ENCODE data around the gene THOP1. TPM values are rescaled to one million over a fixed set of nuclear protein-coding genes. Genes with fewer than 3 reads are reported as not detected.

The THOP1 gene
- total and polyA plus RNA-seq, 10 of the 15 experiments (the other 5 are each of a cell fraction or from before 2014, with no cell fraction given): 1.9 to 270 (median 169) TPM

- DNase-seq (ENCODE audit: low read depth, low spot score) (no peak), FAIRE-seq (no peak), ATAC-seq (no peak)
- intact Hi-C loops (cut with micrococcal nuclease; ENCODE audit: unreplicated experiment): no loop called here
- no TSS peak for BruUV-seq (replicated peaks)
- POLR2A ChIA-PET: interaction anchor here (0.6 kb wide), 1 partner anchor 91 kb away, joined by 4 read pairs; no protein-coding TSS in a partner anchor
- no peaks in the 10 kb centered on the region for H4K20me1 ChIP-seq (ENCODE audit: control insufficient read depth, insufficient read depth)
- H3K27ac ChIP-seq (ENCODE audit: control insufficient read depth, insufficient read depth): no peak overlapping the region
- H3K4me1 ChIP-seq (ENCODE audit: control insufficient read depth, insufficient read depth, low read length): no peaks in the 10 kb centered on the region
- CTCF ChIA-PET: no interaction called here
- no peaks in the 10 kb centered on the region for H3K79me2 ChIP-seq (ENCODE audit: control insufficient read depth, insufficient read depth, low read length)
- peaks cover 5 to 49% of the 10 kb centered on the region in 2 experiments for H3K36me3 ChIP-seq (ENCODE audit: control insufficient read depth in 2 of 2, insufficient read depth in 2 of 2, low read length in 1 of 2)
- in situ Hi-C loops (cut with MboI): no loop called here
- no peak overlapping the region for H3K4me3 ChIP-seq
- TF ChIP-seq ZBED1 (IDR thresholded peaks at IDR 0.05; ENCODE audit: borderline replicate concordance) (no peak), HDGF (IDR thresholded peaks at IDR 0.05) (no peak), ZNF384 (IDR thresholded peaks at IDR 0.05; ENCODE audit: borderline replicate concordance, low read depth, low read length) (no peak), SUZ12 (IDR thresholded peaks at IDR 0.05; ENCODE audit: unreplicated experiment) (no peak), ATF7 (IDR thresholded peaks at IDR 0.05; ENCODE audit: low read depth) (no peak), NFIC (IDR thresholded peaks at IDR 0.05; ENCODE audit: low read depth, low read length) (no peak), YBX1 (IDR thresholded peaks at IDR 0.05) (no peak), STAT1 (conservative IDR thresholded peaks at IDR 0.05) (no peak), NFXL1 (IDR thresholded peaks at IDR 0.05; ENCODE audit: borderline replicate concordance) (no peak), NR2F1 (conservative IDR thresholded peaks at IDR 0.05) (no peak), NFYA (IDR thresholded peaks at IDR 0.05; ENCODE audit: borderline replicate concordance, low read depth, low read length) (no peak), MTA2 (IDR thresholded peaks at IDR 0.05; ENCODE audit: low read depth) (no peak), CREB1 (IDR thresholded peaks at IDR 0.05; ENCODE audit: low read depth) (no peak), NFYB (IDR thresholded peaks at IDR 0.05; ENCODE audit: insufficient read depth, low read depth, low read length) (no peak), NKRF (conservative IDR thresholded peaks at IDR 0.05) (no peak), BMI1 (IDR thresholded peaks at IDR 0.05; ENCODE audit: borderline replicate concordance) (no peak), BCL3 (IDR thresholded peaks at IDR 0.05; ENCODE audit: borderline replicate concordance, insufficient read depth, low read depth, low read length, poor library complexity, severe bottlenecking) (no peak), SREBF1 (IDR thresholded peaks at IDR 0.05; ENCODE audit: low read length) (no peak)
- TF ChIP-seq, protein P1, sequence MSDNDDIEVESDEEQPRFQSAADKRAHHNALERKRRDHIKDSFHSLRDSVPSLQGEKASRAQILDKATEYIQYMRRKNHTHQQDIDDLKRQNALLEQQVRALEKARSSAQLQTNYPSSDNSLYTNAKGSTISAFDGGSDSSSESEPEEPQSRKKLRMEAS (IDR thresholded peaks at IDR 0.05; ENCODE audit: low read depth, low read length): no peak
- TF ChIP-seq, protein P2, sequence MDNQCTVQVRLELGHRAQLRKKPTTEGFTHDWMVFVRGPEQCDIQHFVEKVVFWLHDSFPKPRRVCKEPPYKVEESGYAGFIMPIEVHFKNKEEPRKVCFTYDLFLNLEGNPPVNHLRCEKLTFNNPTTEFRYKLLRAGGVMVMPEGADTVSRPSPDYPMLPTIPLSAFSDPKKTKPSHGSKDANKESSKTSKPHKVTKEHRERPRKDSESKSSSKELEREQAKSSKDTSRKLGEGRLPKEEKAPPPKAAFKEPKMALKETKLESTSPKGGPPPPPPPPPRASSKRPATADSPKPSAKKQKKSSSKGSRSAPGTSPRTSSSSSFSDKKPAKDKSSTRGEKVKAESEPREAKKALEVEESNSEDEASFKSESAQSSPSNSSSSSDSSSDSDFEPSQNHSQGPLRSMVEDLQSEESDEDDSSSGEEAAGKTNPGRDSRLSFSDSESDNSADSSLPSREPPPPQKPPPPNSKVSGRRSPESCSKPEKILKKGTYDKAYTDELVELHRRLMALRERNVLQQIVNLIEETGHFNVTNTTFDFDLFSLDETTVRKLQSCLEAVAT (IDR thresholded peaks at IDR 0.05): no peak
- RAD21 ChIA-PET (ENCODE audit: unreplicated experiment): no interaction called here
- no peak overlapping the region for H3K4me2 ChIP-seq (ENCODE audit: control insufficient read depth, insufficient read depth)
- H3K9ac ChIP-seq (ENCODE audit: control insufficient read depth, insufficient read depth, low read length): no peak overlapping the region
- no peaks in the 10 kb centered on the region for H3K27me3 ChIP-seq (replicated peaks in 1 of 2; ENCODE audit: control insufficient read depth in 2 of 2, insufficient read depth in 2 of 2, low read length in 1 of 2)
- WGBS (ENCODE audit: insufficient coverage, insufficient replicate concordance, low lambda C conversion rate, missing lambda C conversion rate): 100% methylated on average over 12 of the region's 12 CpGs
- SMC1A ChIA-PET (ENCODE audit: uncharacterized antibody, unreplicated experiment): no interaction called here
- H2AFZ ChIP-seq (ENCODE audit: control insufficient read depth, low read depth, low read length): no peak overlapping the region
- no peaks in the 10 kb centered on the region for H3K9me3 ChIP-seq (replicated peaks; ENCODE audit: control insufficient read depth, insufficient read depth, low read length)
Measured at GRCh38 chr19:2763687-2764086, 21.6 kb upstream of the THOP1 start.

Measured in GM12878 (cell line).